HG03280 (cell line): ENCODE measurements around the gene ANP32B.
"Not testable (repeated sequence)": the region's sequence is repeated elsewhere in the genome, so short reads cannot be mapped to it uniquely, and the experiment has no call there.

Experiments used
- ATAC-seq: cut with Tn5 transposase; IDR thresholded peaks from one replicate; pipeline ENCODE4 v1.9.1; 2021; ENCODE audit warnings: mild to moderate bottlenecking, moderate library complexity; ENCODE audit not compliant: unreplicated experiment

The ANP32B gene

DNA sequence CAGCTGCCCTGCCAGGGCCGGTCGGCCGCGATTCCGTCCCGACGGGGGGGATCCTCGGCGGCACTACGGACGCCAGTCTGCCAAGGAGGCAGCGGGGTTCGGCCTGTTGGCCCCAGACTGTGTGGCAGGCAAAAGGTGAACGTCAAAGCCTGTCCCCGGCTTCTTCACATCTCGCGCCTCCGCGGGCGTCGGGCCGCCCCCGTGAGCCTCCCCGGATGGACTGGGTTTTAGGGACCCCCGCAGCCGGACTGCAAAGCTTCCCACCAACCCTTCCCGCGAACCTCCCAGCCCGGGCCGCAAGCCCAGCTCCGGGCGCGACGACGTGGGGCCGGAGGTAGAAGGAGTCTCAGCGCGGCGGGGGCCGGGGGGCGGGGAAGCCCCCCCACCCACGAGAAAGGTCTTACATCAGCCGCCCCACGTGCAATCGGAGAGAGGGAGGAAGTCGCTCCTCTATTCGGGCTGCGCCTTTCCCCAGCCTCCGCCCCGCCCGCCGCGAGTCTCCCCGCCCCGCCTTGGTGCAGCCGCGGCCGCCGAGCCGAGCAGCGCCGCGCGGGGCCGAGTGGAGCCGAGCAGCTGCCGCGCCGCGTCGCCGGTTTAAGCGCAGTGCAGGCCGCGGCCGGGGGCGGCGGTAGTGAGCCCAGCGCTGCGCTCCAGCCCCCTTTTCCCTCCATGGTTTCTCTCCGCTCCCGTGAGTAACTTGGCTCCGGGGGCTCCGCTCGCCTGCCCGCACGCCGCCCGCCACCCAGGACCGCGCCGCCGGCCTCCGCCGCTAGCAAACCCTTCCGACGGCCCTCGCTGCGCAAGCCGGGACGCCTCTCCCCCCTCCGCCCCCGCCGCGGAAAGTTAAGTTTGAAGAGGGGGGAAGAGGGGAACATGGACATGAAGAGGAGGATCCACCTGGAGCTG lies at the start of gene ANP32B:
Gene ANP32B, plus strand, starts transcription at position 659 of the 906 bp plus-strand sequence. Its CDS starts 215 bp downstream, at position 874.
- peak; percentile 65 for ATAC-seq

DNA sequence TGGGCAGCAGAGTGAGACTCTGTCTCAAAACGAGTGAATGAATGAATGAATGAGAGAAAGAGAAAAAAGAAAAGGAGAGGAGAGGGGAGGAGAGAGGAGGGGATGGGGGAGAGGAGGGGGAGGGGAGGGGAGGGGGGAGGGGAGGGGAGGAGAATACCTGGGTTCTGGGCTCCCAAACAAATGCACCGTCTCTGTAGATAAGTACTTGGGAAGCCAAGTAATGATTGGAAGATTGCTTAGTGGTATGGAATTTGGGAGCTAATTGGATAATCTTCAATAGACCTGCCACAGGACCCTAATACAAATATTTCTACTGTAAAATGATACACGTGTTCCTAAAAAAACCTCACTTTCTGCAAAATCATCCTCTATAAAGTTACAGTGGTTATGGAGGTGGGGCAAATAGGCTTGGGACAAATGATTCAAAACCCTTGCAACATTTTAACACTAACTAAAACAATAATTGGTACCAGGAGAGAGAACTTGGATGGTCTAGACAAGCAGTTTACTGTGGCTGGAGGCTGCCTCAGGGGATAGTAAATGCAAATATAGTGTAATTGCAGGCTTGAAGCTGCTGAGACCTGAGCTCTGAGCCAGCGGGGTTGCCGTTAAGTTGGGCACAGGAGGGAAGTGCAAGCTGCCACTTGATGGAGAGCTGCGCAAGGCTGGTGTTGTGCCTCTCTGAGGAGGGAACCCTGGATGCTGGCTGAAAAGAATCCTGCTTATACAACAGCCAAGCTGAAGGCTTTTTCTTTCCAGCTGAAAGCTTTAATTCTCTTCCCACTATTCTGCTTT lies 48.6 kb upstream of the ANP32B start:
- no peak for ATAC-seq

DNA sequence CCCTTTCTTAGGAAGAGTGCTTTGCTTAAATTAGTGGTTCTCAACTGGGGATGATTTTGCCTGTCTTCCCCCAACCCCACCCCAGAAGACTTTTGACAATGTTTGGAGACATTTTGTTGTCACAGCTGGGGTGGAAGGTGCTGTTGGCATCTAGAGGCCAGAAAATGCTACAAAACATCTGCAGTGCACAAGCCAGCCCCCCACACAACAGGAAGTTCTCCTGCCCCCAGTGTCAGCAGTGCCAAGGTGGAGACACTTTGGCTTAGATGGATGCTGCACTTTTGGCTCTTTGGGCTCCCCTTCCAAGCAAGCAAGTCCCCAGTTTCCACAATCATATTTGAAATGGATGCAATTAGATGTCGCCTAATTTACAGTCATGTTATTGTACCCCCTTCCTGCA lies 47.9 kb upstream of the ANP32B start:
- ATAC-seq: no peak

DNA sequence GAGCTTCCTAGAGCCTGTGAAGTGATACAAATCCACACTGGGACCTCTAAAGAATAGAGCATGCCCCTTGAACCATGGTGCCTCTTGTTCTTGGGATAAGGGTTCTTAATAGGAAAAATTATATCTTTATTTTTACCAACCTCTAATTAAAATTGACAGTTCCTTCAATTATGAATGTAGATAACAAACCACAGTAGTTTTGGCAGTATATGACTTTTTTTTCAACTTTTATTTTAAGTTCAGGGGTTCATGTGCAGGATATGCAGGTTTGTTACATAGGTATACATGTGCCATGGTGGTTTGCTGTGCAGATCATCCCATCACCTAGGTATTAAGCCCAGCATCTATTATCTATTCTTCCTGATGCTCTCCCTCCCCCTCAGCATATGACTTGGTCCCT lies 46.1 kb upstream of the ANP32B start:
- no peak for ATAC-seq

DNA sequence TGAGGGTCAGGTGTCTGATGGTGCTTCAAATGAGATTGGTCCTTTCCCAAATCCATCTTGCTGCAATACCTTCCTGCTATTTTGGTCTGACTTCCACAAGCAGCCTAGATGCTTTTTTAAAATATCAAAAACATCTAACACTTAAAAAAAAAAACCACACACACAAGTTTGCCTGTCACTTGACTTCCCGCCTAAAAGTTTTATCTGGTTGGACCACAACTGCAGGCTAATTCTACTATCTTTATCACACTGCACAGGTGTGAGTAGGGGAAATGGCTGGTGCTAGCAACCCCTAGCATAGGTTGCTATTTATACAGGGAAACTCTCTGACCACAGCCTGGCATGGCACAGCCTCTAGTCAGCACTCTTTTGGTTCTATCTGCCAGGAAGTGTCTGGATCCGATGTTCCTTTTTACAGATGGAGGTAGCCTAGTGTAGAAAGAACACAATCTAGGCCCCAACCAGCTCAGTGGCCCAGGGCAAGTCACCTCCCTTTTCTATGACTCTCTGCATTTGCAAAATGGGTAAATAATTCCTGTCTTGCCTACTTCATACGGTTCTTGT lies 45.0 kb upstream of the ANP32B start, which contains the start of gene HEMGN:
Gene HEMGN, minus strand, starts transcription at position 92 of the 564 bp plus-strand sequence. Its CDS starts 36 bp downstream, at position 56.
- peak; percentile 64 for ATAC-seq

DNA sequence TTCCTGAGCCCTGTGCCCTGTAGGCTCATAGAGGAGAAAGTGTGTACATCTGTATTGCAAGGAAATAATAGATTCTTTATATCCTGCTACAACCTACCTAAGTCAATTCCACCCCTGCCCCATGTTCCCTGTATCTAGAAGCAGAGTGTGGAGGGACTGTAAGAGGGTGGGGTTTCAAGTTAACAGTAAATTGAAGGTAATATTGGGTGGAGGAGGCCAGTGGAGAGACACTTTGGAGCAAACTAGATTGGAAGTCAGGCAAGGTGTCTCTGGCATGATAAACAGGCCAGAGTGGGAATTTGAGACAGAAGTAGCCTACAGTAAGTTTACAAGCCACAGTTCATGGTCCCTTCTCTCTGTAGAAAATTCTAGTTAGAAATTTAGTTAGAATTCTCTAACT lies 42.9 kb upstream of the ANP32B start:
- no peak for ATAC-seq

DNA sequence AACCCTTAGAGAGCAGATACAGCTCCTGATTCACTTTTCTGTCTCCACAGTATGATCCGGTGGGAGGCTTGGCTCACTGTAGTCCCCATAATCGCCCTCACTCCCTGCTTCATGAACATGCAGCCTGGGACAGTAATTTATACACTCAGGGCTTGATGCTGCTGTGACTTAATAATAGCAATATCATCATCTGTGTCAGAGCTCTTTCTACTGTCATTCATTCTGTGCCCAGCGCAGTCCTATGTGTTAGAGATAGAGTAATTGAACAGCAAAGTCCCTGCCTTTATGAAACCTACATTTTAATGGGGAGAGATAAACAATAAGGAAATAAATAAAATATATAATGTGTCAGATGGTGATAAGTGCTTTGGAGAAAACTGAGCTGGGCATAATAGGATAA lies 42.4 kb upstream of the ANP32B start:
- no peak for ATAC-seq

DNA sequence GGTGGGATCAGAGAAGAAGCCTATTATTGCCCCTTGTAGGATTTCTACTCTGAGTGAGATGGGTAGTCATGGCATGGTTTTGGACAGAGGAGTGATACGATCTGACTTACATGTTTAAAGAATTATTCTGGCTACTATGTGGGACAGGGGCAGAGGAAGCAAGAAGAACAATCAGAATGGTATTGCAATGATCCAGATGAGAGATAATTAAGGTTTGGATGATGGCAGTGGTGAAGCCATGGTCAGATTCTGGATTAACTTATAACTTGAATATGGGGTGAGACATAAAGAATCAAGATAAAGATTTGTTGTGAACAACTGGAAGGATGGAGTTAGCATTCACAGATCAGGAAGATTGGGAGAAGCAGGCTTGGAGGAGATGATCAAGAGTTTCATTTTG lies 41.8 kb upstream of the ANP32B start:
- ATAC-seq: no peak

DNA sequence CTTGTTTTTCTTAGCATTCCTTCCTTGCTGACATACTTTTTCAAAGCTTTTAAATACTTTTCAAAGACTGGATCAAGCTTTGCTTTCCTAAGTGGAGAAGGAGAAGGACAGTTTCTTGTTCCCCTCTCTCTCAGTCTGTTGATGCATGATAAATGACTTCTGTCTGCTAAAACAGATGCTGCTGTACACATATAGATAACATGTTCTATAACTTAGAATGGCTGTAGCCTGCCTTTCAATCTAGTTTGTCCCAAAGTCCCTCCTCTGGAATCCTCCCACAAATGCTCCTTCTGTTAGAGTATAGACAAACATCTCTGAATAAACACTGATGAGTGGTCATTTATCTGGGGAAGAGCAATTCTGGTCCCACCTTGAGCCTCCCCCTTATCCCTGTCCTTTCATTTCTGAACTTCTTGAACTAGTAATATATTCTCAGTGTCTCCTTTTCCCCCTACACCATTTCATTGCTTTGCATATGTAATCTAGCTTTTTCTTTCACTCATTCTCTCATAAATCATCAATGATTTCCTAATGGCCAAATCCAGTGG lies 39.8 kb upstream of the ANP32B start:
- no peak for ATAC-seq

DNA sequence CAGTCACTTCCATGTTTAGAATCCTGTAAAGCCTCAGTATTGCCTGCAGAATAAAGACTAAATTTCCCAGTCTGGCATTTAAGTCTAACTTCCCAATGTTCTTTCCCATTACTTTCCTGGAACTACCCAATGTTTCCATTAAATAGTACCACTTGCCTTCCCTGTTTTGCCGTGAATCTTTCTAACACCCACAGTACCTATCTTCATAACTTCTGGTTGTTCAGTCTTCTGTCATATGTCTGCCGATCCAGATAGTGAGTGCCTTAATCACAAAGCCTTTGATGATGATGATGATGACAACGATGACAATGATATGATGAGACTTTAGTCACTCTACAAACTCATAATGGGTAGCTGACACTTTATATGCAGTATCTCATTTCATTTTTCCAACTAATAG lies 38.5 kb upstream of the ANP32B start:
- ATAC-seq: no peak

DNA sequence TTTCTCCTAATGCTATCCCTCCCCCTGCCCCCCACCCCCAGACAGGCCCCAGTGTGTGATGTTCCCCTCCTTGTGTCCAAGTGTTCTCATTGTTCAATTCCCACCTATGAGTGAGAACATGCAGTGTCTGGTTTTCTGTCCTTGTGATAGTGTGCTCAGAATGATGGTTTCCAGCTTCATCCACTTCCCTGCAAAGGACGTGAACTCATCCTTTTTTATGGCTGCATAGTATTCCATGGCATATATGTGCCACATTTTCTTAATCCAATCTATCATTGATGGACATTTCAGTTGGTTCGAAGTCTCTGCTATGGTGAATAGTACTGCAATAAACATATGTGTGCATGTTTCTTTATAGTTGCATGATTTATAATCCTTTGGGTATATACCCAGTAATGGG lies 37.7 kb upstream of the ANP32B start:
- not testable (repeated sequence) for ATAC-seq

DNA sequence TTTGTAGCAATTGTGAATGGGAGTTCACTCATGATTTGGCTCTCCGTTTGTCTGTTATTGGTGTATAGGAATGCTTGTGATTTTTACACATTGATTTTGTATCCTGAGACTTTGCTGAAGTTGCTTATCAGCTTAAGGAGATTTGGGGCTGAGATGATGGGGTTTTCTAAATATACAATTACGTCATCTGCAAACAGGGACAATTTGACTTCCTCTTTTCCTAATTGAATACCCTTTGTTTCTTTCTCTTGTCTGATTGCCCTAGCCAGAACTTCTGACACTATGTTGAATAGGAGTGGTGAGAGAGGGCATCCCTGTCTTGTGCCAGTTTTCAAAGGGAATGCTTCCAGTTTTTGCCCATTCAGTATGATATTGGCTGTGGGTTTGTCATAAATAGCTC lies 36.0 kb upstream of the ANP32B start:
- ATAC-seq: not testable (repeated sequence)

DNA sequence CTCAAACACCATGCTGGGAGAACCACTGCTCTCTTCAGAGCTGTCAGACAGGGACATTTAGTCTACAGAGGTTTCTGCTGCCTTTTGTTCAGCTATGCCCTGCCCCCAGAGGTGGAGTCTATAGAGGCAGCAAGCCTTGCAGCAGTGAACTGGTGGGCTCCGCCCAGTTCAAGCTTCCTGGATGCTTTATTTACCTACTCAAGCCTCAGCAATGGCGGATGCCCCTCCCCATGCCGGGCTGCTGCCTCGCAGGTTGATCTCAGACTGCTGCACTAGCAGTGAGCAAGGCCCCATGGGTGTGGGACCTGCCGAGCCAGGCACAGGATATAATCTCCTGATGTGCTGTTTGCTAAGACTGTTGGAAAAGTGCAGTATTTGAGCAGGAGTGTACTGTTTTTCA lies 32.3 kb upstream of the ANP32B start:
- ATAC-seq: not testable (repeated sequence)

DNA sequence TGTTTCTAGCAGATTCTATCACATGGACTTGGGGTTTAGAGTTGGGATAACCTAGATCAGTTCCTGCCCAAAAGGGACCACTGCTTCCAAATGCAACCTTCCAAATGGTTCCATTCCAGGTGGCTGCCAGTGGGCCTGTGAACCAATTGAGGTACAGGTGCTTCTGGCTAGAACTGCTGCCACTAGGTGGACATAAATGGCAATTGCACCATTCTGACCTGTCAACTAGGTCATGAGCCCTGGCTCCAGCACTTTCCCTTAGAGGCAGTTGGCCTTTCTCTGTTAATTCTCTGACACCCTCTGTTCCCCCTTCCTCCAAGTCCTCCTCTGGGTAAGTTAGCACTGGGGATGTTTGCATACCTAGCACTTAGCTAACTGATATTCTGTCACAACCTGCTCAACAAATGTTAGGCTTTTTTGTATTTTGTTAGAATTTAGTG lies 28.6 kb upstream of the ANP32B start:
- ATAC-seq: peak; percentile 83

DNA sequence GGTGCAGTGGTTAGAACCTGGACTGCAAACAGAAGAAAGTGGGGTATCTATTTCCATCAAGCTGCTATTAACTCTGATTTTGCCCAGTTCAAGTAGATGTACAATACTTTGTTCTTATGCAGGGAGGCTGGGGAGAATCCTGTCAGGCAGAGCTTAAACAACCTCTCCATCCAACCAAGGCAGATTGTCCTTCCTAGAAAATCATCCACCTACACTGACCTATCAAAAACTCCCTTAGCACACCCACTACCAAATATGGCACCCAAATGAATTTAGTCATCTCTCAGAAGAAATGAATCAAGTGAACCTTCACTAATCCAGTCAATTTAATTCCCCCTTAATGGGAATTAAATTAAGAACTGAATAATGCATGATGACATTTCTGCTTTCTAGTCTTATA lies 26.8 kb upstream of the ANP32B start:
- ATAC-seq: no peak

DNA sequence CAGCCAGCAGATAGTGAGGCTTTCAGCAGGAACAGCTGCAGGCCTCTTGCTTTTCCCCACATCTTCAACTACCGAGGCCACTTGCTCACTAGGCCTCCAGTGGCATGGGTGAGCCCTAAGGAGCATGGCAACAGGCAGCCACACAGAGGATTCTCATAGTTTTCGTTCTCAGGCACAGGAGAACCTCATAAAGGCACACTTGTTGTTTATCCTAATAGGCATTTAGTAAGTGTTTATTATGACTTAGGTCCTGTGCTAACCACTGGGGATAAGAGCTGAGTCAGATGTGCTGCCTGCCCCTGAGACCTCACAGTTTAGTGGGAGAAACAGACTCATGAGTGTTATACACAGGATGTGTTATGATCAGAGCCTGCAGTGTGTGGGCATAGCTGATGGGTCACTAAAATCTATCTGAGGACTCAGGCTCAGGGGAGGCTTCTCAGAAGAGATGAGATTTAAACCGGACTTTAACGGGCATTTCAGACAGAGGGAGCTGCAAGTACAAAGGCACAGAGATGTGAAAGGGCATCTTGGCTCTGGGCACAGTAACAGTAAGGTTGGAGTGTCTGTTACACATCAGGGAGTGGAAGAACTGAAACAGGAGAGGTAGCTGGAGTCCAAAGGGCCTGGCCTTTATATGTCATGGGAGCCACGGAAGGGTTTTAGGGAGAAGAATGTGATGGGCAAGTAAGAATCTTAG lies 24.2 kb upstream of the ANP32B start:
- no peak for ATAC-seq

DNA sequence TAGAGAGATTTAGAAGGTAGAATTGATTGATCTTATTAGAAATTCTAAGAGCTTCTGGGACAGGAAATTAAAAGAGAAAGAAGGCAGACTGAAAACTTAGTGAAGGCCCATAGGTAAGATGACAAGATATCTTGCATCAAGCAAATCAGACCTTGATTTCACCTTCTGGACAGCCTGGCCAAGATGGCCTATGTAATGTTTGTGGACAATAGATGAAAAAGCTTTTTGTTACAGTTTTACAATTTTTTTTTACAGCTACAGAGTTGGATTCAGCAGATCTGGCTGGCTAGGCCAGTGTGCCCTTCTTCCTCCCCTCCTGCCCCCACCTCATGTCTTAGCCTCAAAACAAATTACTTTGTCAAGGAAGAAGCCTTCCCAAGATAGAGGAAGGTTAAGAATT lies 23.6 kb upstream of the ANP32B start:
- no peak for ATAC-seq

DNA sequence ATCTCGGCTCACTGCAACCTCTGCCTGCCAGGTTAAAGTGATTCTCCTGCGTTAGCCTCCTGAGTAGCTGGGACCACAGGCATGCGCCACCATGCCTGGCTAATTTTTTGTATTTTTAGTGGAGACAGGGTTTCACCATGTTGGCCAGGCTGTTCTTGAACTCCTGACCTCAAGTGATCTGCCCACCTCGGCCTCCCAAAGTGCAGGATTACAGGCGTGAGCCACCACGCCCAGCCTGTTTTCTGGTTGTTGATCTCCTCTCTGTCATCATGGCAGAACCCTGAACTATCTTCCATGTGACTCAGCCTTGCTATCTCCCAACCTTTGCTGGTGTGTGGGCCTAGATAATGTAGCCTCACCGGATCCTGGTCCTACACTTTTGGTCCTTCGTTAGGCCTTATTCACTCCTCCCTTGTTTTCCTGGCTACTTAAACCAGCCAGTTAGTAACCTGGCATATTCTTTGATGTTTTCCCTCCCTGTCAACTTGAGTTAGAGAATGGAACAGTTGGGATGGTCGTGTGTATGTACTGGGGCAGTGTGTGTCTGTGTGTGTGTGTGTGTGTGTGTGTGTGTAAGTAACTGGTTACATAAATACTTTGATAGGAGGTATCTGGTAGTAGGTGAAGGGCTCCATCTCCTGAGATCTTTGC lies 22.3 kb upstream of the ANP32B start:
- ATAC-seq: not testable (repeated sequence)

DNA sequence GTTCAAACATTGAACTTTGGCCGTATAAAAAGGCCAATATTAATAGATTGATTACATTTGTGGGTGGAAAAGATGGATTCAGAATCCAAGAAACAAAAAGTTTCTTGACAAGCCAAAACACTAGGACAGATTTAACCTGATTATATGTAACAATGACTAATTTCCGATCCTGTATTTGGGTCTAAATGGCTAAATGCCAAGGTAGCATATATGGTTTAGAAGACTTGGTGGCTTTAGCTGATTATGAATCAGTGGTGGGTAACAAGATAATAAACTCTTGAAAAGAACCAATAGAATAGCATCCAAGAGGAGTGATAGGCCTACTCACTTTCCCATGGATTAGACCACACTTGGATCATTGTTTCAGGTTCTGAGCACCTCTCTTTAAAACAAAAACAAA lies 21.8 kb upstream of the ANP32B start:
- no peak for ATAC-seq

DNA sequence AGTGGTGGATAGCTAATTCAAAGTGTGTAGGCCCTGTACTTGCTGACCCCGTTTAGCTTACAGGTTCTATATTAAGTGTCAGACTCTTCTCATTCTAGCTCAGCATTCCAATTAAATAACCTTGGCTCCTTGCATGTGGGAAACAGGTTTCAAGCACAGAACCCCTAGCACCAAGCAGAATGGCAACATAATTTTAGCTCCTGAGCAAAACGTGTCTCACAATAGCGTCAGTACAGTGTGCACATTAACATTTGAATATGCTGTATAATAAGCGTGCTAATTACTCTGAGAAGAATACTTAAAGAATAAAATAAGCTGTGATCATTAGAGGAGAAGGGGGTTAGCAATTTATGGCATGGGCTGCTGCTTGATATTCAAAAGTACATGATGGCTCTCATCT lies 21.0 kb upstream of the ANP32B start:
- ATAC-seq: no peak
